IgD-negative memory B cell (primary cell): ENCODE results near the gene CRIM1. TPM values are rescaled to one million over a fixed set of nuclear protein-coding genes. Genes with fewer than 3 reads are reported as not detected.

ENCODE experiments used
- H3K27ac Mint-ChIP-seq, 3 donors: one replicate each; pipeline ENCODE4 v1.8.0; 2020 to 2022; ENCODE audit warnings: mild to moderate bottlenecking in 3 of 3, mixed read lengths in 3 of 3, moderate library complexity in 1 of 3
- H3K27me3 Mint-ChIP-seq: one replicate; pipeline ENCODE4 v1.8.0; 2021; ENCODE audit warnings: mixed read lengths
- H3K36me3 Mint-ChIP-seq: one replicate; pipeline ENCODE4 v1.8.0; 2020; ENCODE audit warnings: mild to moderate bottlenecking, mixed read lengths
- H3K4me1 Mint-ChIP-seq, 3 donors: one replicate each; pipeline ENCODE4 v1.8.0; 2020 to 2022; ENCODE audit warnings: mixed read lengths in 3 of 3, mild to moderate bottlenecking in 1 of 3
- H3K4me3 Mint-ChIP-seq, 4 donors: one replicate each; pipeline ENCODE4 v1.8.0; 2020 to 2022; ENCODE audit warnings: mild to moderate bottlenecking in 4 of 4, mixed read lengths in 4 of 4, moderate library complexity in 3 of 4
- H3K9me3 Mint-ChIP-seq, 3 donors: one replicate each; pipeline ENCODE4 v1.8.0; 2020 to 2021; ENCODE audit warnings: mixed read lengths in 3 of 3, mild to moderate bottlenecking in 1 of 3
- polyA plus RNA-seq: library from polyadenylated mRNA; unstranded; fragments of 300-500 nt; fragmentation: Illumina TruSeq; gene quantifications from one replicate; pipeline ENCODE4 v1.2.3, GENCODE V29; 2021

CRIM1 gene
- polyA plus RNA-seq, 1 donor from 2014 or later = 0.26 TPM

DNA sequence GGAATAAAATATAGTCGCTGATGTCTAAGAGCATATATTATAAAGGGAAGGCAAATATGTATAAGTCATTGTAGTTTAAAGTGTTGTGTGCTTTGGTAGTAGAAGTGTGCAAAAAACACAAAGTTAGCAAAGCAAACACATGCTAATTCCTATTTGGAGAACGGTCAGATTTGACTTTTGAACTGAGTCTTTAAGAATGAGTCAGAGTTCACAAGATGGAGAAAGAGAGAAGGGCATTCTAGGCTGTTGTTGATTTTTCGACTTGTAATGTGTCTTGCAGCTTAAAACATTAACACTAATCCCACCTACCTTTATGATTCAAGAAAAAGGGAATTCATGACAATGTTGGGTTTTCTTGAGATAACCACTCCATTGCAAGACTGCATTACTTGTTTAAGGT is 98.1 kb downstream of the CRIM1 start:
- Mint-ChIP-seq H3K4me3 (no peak overlapping the region), H3K4me1 (no peaks in the 10 kb centered on the region), H3K9me3 (no peaks in the 10 kb centered on the region), H3K27ac (no peak overlapping the region), H3K36me3 (no peaks in the 10 kb centered on the region), H3K27me3 (peaks cover 2% of the 10 kb centered on the region)

- H3K4me1 Mint-ChIP-seq = no peaks in the 10 kb centered on the region
Measured at GRCh38 chr2:36455011-36455410, 99.4 kb downstream of the CRIM1 start.

DNA sequence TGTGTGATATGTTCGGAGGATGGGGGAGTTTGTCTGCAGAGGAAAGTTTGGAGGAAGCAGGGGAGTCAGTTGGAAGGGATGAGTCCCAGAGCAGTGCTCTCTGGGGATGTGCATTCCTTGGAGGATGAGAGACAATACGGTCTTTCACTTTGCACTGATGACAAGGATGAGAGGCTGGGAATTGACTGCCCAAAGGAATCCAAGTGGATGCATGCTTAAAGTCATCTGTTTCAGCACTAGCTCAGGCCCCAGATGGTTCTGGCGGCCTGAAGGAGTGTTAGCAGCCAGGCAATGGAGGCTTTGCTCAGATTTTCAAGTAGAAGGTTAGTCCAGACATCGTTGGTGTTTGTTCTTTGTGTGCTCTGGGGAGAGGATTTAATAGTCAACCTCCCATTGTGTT is 100.2 kb downstream of the CRIM1 start:
- no peaks in the 10 kb centered on the region for H3K4me1 Mint-ChIP-seq

More at GRCh38 chr2:36455011-36455410, 99.4 kb downstream of the CRIM1 start:
- Mint-ChIP-seq H3K9me3 (no peaks in the 10 kb centered on the region), H3K27me3 (peaks cover 2% of the 10 kb centered on the region), H3K36me3 (no peaks in the 10 kb centered on the region), H3K27ac (no peak overlapping the region), H3K4me3 (no peak overlapping the region)

GRCh38 chr2:36456227-36457175 is 100.9 kb downstream of the CRIM1 start:
- Mint-ChIP-seq H3K27me3 (no peaks in the 10 kb centered on the region), H3K36me3 (no peaks in the 10 kb centered on the region), H3K9me3 (no peaks in the 10 kb centered on the region), H3K4me3 (no peak overlapping the region), H3K4me1 (no peaks in the 10 kb centered on the region), H3K27ac (no peak overlapping the region)

More for the DNA sequence above, 100.2 kb downstream of the CRIM1 start:
- H3K9me3 Mint-ChIP-seq = no peaks in the 10 kb centered on the region
- H3K4me3 Mint-ChIP-seq = no peak overlapping the region
- no peak overlapping the region for H3K27ac Mint-ChIP-seq
- no peaks in the 10 kb centered on the region for H3K27me3 Mint-ChIP-seq
- H3K36me3 Mint-ChIP-seq = no peaks in the 10 kb centered on the region

DNA sequence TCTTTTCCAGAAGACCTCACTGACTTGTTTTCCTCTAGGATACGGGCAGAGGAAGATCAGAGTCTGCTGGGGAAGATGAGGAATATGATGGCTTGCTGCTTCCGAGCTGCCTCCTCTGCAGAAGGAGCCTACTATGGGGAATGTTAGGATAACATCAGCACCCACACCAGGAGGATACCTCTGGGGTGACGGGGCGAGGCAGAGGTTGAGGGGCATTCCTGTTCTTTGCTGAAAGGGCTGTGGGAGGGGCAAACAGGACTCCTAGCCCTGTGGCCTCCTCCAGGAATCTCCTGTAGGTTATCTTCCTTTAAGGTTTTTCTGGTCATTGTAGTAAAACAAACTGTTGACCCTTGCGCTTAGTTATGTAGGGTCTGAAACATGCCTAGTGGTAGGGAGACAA is 102.5 kb downstream of the CRIM1 start:
- Mint-ChIP-seq H3K4me1 (no peaks in the 10 kb centered on the region), H3K4me3 (no peak overlapping the region), H3K27me3 (no peaks in the 10 kb centered on the region), H3K9me3 (no peaks in the 10 kb centered on the region), H3K27ac (no peak overlapping the region), H3K36me3 (no peaks in the 10 kb centered on the region)

DNA sequence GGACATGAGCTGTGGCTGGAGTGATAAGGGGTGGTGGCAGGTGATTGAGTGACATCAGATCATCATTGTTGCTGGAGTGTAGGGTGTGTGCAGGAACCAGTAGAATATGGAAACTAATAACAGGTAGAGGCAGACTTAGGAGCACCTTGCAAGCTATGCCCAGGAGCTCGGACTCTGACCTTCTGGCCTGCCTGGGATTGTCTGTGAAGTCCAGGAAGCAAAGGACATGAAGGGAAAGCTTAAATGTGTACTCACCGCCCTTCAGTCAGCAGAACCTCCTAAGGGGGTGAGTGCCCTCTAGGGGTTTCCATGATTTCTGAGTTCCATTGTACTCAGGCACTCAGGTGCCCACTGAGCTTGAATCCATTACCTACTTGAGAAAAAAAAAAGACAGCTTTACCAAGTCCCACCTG is 104.2 kb downstream of the CRIM1 start:
- Mint-ChIP-seq H3K4me3 (no peak overlapping the region), H3K27ac (no peak overlapping the region)

DNA sequence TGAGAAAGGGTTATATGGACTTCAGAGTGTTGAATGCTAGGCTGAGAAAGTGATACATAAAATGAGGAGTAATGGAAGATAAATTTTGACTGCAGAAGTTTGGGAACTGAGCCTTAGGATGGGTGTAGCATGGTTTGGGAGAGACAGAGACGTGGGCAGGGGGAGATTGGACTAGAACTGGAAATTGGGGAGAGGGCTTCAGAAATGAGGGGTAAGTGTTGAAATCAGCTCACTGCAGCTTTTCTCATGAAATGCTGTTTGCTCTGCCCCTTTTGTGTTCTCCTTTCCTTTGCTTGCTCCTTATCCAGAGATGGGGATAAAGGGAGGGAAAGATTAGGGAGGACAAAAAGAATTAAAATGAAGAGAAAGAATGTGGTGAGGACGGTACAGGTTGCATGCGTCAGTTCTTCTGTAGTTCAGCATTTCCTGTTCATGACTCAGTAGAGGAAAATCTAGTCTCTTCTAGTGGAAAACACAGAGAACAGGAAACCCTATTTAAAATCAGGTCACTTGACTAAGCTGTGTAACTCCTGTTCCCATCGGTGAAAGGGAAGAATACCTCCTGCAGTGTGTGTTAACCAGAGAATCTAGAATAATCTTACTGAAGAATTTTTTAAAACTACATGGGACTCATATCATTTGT is 105.6 kb downstream of the CRIM1 start:
- Mint-ChIP-seq H3K4me1 (peaks cover 0 to 3% (median 0%) of the 10 kb centered on the region in 3 donors), H3K27ac (no peak overlapping the region), H3K27me3 (peaks cover 6% of the 10 kb centered on the region), H3K36me3 (no peaks in the 10 kb centered on the region), H3K9me3 (no peaks in the 10 kb centered on the region), H3K4me3 (no peak overlapping the region)

More for the DNA sequence above, 104.2 kb downstream of the CRIM1 start:
- Mint-ChIP-seq H3K9me3 (no peaks in the 10 kb centered on the region), H3K4me1 (peaks cover 0 to 3% (median 0%) of the 10 kb centered on the region in 3 donors), H3K27me3 (peaks cover 6% of the 10 kb centered on the region), H3K36me3 (no peaks in the 10 kb centered on the region)

DNA sequence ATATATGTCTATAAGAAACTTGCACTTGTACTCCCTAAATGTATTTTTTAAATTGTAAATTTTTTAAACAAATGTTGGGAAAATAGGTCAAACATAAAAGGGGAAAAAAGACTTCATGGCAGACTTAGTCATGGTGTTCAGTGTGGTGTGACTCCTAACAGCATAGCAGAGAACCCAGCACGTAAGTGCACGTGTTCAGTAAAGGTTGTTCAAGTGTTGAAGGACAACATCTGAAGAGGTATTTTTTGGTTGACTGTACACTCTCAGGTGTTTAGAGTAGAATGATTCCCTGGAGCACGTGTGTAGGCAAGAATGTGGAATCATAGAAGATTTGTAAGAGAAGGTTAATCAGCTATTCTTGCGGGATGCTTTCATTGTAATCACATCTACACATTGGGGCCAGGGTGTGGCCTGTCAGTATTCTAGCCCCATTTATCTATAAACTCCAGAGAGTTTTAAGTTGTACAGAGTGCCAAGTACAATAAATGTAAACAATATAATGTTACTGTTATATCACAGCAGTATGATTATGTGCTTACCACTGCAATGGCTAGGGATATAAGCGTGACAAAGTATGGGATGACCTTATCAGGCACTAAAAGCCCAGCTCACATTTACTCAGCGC is 106.8 kb downstream of the CRIM1 start:
- Mint-ChIP-seq H3K4me3 (no peak overlapping the region), H3K27me3 (peaks cover 6% of the 10 kb centered on the region), H3K4me1 (peaks cover 0 to 3% (median 0%) of the 10 kb centered on the region in 3 donors), H3K27ac (no peak overlapping the region), H3K36me3 (no peaks in the 10 kb centered on the region), H3K9me3 (no peaks in the 10 kb centered on the region)

DNA sequence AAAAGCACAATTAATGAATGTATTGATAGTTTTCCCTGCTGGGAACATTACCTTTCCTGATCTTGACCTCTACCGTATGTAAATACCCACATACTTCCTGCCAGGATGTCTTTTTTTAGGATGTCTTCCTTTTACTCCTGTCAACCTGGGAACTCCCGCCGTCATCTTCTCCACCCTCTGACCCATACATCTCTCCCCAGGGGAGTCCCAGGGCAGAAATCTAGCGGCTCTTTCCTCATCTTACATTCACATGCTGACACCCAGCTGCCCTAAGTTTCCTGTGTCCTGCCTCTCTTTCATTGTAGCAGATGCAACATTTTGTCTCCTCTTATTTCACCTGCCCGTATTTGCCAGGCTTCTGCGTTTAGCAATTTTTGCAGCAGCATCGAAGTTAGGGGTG is 107.8 kb downstream of the CRIM1 start:
- peaks cover 0 to 4% (median 0%) of the 10 kb centered on the region in 3 donors for H3K4me1 Mint-ChIP-seq
- no peaks in the 10 kb centered on the region for H3K9me3 Mint-ChIP-seq
- H3K4me3 Mint-ChIP-seq = no peak overlapping the region
- peaks cover 6% of the 10 kb centered on the region for H3K27me3 Mint-ChIP-seq
- H3K36me3 Mint-ChIP-seq = no peaks in the 10 kb centered on the region
- H3K27ac Mint-ChIP-seq = no peak overlapping the region

GRCh38 chr2:36464006-36464721 is 108.6 kb downstream of the CRIM1 start:
- H3K4me3 Mint-ChIP-seq = no peak overlapping the region
- H3K27ac Mint-ChIP-seq = no peak overlapping the region
- no peaks in the 10 kb centered on the region for H3K9me3 Mint-ChIP-seq
- H3K27me3 Mint-ChIP-seq = peaks cover 6% of the 10 kb centered on the region
- H3K36me3 Mint-ChIP-seq = no peaks in the 10 kb centered on the region
- H3K4me1 Mint-ChIP-seq = peaks cover 0 to 4% (median 0%) of the 10 kb centered on the region in 3 donors

- Mint-ChIP-seq H3K4me3 (no peak overlapping the region), H3K9me3 (peaks cover 0 to 4% (median 0%) of the 10 kb centered on the region in 3 donors), H3K27me3 (peaks cover 6% of the 10 kb centered on the region), H3K36me3 (no peaks in the 10 kb centered on the region), H3K4me1 (peaks cover 0 to 4% (median 0%) of the 10 kb centered on the region in 3 donors), H3K27ac (no peak overlapping the region)
Measured at GRCh38 chr2:36466135-36466534, 110.6 kb downstream of the CRIM1 start.

DNA sequence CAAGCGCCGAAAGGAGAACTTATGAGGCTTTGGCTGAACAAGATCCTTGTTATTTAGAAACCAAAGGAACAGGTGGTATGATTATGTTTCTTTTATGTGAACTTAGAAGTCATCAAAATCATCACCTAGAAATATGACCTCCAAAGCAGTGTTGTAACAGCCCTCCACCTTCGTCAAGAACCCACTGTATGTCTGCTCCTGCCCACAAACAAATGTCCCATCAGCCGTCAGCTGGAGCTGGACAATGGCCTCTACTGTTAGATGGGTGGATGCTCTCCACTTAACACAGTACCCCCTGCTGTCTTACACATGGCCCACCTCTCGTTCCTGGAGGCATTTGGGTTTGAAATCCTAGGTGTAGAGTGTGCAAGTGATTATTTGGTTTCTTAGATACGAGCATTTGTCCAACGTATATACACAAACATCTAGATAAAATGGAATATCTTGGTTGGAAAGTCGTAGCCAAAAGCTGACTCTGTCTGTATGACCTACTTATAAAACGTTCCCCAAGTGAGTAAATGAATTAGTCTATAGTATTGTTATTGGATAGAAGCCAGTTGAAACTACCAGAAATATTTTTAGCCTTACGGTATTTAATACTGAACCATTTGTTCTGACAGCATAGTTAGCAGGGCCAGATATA is 113.0 kb downstream of the CRIM1 start:
- H3K36me3 Mint-ChIP-seq = no peaks in the 10 kb centered on the region
- no peak overlapping the region for H3K4me3 Mint-ChIP-seq
- H3K9me3 Mint-ChIP-seq = peaks cover 0 to 11% (median 4%) of the 10 kb centered on the region in 3 donors
- no peak overlapping the region for H3K27ac Mint-ChIP-seq
- H3K27me3 Mint-ChIP-seq = peaks cover 4% of the 10 kb centered on the region
- H3K4me1 Mint-ChIP-seq = peaks cover 0 to 4% (median 0%) of the 10 kb centered on the region in 3 donors

DNA sequence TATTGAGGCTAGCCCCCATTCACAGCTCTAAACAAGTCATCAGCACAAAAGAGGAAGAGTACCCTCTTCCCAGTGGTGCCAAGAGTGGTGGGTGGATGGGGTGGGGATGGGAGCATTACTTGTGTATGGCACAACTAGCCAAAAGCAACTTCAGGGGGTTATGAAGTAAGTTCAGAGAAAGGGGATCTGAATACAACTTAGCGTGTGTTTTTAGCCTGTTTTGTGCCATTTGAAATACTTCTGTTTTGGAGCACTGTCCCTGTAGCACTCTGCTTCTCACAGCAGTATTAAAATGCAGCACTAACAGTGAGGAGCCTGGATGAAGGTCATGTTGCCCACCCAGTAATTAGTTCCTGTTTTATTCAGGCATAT is 113.5 kb downstream of the CRIM1 start:
- no peak overlapping the region for H3K27ac Mint-ChIP-seq
- H3K4me3 Mint-ChIP-seq = no peak overlapping the region
- peaks cover 2 to 11% (median 8%) of the 10 kb centered on the region in 3 donors for H3K9me3 Mint-ChIP-seq
- peaks cover 0 to 4% (median 0%) of the 10 kb centered on the region in 3 donors for H3K4me1 Mint-ChIP-seq
- H3K36me3 Mint-ChIP-seq = no peaks in the 10 kb centered on the region
- no peaks in the 10 kb centered on the region for H3K27me3 Mint-ChIP-seq

- H3K36me3 Mint-ChIP-seq = no peaks in the 10 kb centered on the region
- H3K9me3 Mint-ChIP-seq = peaks cover 2 to 11% (median 11%) of the 10 kb centered on the region in 3 donors
- no peak overlapping the region for H3K27ac Mint-ChIP-seq
- H3K4me1 Mint-ChIP-seq = peaks cover 0 to 2% (median 0%) of the 10 kb centered on the region in 3 donors
- H3K27me3 Mint-ChIP-seq = no peaks in the 10 kb centered on the region
- no peak overlapping the region for H3K4me3 Mint-ChIP-seq
Measured at GRCh38 chr2:36469710-36470109, 114.1 kb downstream of the CRIM1 start.
